Fibroblast of mammary gland (primary cell): ENCODE measurements around the gene ZFP92.
A peak's percentile ranks its signal among the peaks of the same experiment; 100 is the strongest.
"Not testable (repeated sequence)": the region's sequence is repeated elsewhere in the genome, so short reads cannot be mapped to it uniquely, and the experiment has no call there.

Experiments
- DNase-seq: peaks from one replicate; pipeline ENCODE4 v3.0.0-alpha.2; 2010; ENCODE audit warnings: low read depth
- H3K4me3 ChIP-seq: 2 replicates; pipeline ENCODE4 v1.5.1; 2011; ENCODE audit warnings: low read depth, mild to moderate bottlenecking, low read length, moderate library complexity; ENCODE audit not compliant: control insufficient read depth
- TF ChIP-seq, protein P1 (sequence below): conservative IDR thresholded peaks from 2 replicates; pipeline ENCODE4 v1.5.1; 2011; ENCODE audit warnings: low read depth, low read length, inconsistent platforms; ENCODE audit not compliant: control insufficient read depth, insufficient read depth

The ZFP92 gene

GRCh38 chrX:153379971-153380581 lies 31.2 kb upstream of the ZFP92 start:
- DNase-seq, result no peak
- TF ChIP-seq, protein P1, sequence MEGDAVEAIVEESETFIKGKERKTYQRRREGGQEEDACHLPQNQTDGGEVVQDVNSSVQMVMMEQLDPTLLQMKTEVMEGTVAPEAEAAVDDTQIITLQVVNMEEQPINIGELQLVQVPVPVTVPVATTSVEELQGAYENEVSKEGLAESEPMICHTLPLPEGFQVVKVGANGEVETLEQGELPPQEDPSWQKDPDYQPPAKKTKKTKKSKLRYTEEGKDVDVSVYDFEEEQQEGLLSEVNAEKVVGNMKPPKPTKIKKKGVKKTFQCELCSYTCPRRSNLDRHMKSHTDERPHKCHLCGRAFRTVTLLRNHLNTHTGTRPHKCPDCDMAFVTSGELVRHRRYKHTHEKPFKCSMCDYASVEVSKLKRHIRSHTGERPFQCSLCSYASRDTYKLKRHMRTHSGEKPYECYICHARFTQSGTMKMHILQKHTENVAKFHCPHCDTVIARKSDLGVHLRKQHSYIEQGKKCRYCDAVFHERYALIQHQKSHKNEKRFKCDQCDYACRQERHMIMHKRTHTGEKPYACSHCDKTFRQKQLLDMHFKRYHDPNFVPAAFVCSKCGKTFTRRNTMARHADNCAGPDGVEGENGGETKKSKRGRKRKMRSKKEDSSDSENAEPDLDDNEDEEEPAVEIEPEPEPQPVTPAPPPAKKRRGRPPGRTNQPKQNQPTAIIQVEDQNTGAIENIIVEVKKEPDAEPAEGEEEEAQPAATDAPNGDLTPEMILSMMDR, result no peak
- H3K4me3 ChIP-seq, result no peak overlapping the region

GRCh38 chrX:153380691-153381090 lies 30.6 kb upstream of the ZFP92 start:
- no peak overlapping the region for H3K4me3 ChIP-seq
- no peak for DNase-seq
- TF ChIP-seq, protein P1, result no peak

DNA sequence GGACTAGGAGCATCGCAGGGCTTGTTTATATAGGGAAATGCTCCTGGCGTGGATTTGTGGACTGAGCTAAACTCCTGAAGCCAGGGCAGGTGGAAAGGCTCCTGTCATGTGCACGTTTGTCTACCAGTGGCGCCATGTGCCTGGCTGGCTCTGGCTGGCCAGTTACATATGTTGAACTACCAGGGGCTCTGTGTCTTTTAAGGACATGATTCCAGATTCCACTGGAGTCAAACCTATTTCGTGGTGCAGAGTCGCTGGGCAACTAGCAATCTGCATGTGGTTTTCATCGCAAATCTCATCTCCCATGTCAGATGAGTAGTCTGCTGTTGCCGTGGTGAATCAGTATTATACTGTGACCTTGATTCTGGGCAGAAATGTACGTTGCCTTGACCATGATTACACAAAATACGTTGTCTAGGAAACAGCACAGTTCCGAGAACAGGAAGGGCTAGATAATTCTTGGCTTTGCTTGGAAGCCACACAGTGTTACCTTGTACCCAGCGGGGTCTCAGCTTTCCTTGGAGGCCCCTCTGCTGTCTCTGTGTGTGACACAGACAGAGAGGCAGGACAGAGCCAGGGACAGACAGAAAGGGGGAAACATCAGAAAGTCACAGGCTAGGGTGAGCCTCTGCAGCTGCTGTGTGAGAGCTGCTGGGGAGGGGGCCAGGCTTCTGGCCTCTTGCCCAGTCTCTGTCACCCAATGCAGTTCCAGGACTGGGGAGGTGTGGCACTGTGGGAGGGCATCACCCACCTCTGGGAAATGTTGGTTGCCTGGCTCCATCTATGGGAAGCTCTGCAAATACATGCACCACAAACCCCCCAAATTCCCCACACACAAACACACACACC lies 29.4 kb upstream of the ZFP92 start:
- peak; percentile 91 for DNase-seq
- no peak overlapping the region for H3K4me3 ChIP-seq
- TF ChIP-seq, protein P1, result peak; percentile 18

GRCh38 chrX:153382563-153383482 lies 28.4 kb upstream of the ZFP92 start:
- TF ChIP-seq, protein P1, result no peak
- no peak overlapping the region for H3K4me3 ChIP-seq
- no peak for DNase-seq

DNA sequence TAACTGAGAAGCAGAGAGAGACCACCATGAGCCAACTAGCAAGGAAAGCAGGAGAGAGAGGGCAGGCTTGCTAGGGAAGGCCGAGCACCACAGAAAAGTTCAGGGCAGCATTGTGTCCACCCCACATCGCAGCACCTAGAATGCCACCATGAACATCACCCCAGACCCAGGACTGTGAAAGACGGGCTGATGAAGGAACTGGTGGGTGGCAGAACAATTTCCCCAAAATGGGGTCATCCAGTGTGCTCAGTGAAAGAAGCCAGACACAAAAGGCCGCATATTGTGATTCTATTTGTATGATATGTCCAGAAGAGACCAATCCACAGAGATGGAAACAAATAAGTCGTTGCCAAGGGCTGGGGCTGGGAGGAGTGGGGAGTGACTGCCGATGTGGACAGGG lies 26.9 kb upstream of the ZFP92 start:
- no peak overlapping the region for H3K4me3 ChIP-seq
- no peak for DNase-seq
- TF ChIP-seq, protein P1, result no peak

DNA sequence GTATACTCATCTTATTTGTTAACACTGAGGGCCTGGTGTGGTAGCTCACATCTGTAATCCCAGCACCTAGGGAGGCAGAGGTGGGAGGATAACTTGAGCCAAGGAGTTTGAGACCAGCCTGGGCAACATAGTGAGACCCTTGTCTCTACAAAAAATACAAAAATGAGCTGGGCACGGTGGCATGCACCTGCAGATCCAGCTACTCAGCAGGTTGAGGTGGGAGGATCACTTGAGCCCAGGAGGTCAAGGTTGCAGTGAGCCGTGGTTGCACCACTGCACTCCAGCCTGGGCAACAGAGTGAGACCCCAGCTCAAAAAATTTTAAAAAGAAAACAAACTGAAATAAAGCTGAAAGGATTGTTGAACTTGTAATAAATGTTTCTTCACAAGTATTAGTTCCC lies 26.3 kb upstream of the ZFP92 start:
- not testable (repeated sequence) for DNase-seq, H3K4me3 ChIP-seq
